Fibroblast of skin of right quadriceps (primary cell): ENCODE results near the gene SUPT4H1.

Experiments used
- DNase-seq: peaks from one replicate; pipeline ENCODE4 v3.0.0-alpha.2; 2013

Gene SUPT4H1

GRCh38 chr17:58302919-58303585 is 48.9 kb downstream of the SUPT4H1 start:
- DNase-seq, result no peak

DNA sequence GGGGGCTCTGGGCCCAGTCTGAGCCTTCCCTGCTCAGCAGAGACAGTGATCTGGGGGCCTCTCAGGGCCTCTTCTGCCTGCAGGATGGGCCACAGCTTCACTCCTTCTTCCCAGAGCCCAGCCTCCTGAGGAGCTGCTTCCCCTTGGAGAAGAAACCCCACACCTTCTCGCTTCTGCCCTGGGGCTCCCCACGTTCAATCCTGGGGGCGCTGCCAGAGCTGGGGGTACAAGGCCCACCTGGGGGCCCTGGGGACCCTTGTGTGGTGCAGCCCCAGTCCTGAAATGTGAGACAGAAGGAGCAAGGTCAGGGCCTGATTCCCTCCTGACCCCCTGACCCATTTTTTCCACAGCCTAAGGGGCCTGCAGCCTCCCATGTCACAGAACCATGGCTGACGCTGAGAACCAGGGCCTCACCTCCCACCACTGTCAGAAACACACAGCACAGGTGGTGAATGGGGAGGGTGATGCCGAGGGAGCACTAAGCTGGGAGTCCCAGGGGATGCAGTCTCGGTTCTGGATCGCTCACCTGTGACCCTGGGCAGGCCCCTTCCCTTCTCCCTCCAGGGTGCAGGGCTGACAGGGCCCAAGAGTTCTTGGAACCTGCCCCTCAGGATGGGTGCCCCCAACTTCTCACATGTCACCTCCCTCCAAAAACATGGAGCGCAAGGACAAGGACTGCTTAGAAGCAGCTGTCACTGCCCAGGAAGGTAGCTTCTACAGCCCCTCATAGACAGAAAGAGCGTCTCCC is 49.7 kb downstream of the SUPT4H1 start:
- no peak for DNase-seq

GRCh38 chr17:58301504-58302150 is 50.4 kb downstream of the SUPT4H1 start:
- no peak for DNase-seq

- no peak for DNase-seq
Measured at GRCh38 chr17:58300336-58300735, 51.7 kb downstream of the SUPT4H1 start.
